ENCODE data around the gene SPPL2C.

- TF ChIP-seq CTCF (IDR thresholded peaks at IDR 0.05; ENCODE audit: poor library complexity, severe bottlenecking), result no peak
- TF ChIP-seq RAD21 (conservative IDR thresholded peaks at IDR 0.05), result no peak
Observed at GRCh38 chr17:45846646-45847045, 2.0 kb downstream of the SPPL2C start.
